Glomerular visceral epithelial cell (primary cell): Measurements from ENCODE around the gene ANKH.
A peak's percentile ranks its signal among the peaks of the same experiment; 100 is the strongest.

ENCODE experiments used
- DNase-seq: peaks from one replicate; pipeline ENCODE4 v3.0.0-alpha.2; 2016; ENCODE audit errors: extremely low spot score

The ANKH gene

DNA sequence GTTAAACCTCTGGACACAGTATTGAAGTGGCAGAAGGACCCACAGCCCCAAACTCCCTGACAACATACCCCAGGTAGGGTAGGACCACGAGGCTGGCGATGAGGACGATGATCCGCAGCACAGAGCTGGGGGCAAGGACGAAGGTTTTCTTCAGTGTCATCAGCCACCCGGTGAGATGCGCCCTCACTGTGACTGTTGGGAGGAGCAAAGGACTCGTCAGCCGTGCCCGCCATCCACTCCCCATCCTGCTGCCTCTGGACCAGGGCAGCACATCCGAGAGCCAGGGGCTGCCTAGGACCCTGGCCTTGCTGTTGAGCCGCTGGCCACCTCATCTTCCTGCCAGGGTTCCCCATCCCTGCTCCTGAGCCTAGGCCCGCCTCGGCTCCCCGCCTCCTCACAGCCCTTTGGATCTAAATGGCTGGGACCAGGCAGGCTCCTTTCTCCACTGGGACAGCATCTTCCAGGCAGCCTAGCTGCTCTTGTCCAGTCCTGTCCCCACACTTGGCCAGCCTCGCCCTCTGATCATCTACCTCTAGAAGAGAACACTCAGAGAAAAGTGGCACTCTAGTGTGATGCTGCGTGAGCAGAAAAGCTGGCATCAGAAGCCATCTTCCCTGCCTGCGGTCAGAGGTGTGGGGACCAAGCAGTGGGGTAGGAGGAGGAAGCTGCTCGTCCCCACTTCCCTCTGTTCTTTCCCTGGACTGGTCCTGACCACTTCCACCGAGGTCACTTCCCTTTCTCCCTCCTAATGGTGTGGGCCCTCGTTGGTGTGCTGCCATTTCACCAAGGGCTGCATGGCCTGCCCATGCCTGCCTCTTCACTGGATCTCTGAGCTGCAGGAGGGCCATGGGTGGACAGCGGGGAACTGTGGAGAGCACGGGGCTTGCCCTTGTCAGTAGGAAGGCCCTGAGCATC is 157.8 kb downstream of the ANKH start:
- DNase-seq = no peak

DNA sequence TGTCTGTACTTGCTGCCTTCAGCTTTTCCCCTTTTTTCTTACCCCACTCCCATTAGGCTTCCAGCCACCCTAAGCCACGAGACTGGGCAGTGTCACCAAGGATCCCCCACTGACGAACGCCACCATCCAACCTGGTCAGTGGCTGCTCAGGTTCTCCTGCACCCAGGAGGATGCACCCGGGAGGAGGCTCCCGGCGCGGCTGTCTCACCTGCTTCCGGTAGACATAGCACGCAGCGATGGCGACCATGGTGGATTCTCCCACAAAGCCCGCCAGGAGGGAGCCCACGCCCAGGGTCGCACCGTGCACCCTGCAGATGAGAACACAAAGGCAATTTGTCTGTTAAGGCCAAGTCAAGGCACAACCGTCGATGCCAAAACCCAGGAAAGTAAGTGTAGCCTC is 158.9 kb downstream of the ANKH start:
- no peak for DNase-seq

DNA sequence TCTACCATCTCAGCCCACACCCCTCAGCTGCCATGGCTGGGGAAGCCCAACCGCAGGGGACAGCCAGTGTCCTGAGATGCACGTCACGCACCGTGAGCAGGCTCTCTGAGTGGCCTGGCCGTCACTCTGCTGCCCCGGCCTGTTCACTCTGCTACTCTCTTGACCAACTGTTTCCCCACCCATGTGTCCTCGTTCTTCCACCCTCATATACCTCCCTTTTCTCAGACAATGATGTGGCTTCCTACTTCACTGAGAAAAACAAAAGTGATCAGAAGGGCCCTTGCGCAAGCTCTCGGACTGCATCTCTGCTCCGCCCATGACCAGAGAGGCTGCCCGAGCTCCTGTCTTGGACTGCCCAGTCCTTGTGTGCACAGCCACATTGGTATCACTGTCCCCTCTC is 159.4 kb downstream of the ANKH start:
- DNase-seq = no peak

DNA sequence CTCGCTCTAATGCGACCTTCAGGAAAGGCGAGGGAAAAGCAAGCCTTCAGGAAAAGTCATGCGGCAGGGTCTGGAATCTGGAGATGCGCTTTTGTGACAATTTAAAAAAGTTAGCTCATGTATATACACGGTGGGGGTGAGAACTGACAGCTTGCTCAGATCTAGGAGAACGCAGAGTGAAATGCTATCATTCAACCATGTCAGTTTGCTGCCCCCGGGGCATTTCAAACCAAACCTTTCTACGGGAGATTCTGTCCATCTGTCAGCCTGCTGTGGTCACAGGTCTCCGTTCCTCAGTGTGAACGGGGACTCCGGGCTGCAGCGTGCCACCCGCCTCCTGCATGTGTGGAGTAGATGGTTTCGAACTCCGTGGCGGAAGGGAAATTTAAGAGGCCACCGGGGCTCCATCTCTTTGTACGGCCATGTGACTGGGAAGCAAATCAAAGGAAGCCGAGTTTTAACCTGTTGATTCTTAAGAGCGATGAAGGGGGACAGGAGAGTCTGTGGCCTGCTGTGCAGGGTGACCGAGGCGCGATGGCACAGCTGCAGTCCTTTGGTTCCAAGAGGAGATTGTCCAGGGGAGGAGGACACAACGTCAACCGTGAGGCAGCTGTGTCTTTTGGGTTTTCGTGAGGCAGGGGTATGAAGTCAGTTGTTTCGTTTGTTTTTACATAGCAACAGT is 161.1 kb downstream of the ANKH start:
- no peak for DNase-seq

DNA sequence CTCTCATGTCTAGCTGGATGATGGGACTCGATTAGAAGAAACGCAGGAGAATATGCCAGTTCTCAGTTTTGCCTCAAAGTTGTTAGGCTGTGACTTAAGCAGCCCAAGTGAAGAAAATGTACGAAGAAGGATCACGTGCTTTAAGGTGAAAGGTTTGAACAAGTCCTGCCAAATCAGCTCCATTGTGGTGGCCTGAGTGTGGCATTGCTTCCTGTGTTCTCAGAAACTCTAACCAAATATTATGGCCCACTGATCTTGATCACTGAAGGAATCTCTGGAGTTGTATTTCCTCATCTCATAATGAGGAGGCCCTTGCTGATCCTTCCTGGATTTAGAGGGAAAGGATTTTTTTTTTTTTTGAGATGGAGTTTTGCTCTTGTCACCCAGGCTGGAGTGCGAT is 163.0 kb downstream of the ANKH start:
- no peak for DNase-seq

DNA sequence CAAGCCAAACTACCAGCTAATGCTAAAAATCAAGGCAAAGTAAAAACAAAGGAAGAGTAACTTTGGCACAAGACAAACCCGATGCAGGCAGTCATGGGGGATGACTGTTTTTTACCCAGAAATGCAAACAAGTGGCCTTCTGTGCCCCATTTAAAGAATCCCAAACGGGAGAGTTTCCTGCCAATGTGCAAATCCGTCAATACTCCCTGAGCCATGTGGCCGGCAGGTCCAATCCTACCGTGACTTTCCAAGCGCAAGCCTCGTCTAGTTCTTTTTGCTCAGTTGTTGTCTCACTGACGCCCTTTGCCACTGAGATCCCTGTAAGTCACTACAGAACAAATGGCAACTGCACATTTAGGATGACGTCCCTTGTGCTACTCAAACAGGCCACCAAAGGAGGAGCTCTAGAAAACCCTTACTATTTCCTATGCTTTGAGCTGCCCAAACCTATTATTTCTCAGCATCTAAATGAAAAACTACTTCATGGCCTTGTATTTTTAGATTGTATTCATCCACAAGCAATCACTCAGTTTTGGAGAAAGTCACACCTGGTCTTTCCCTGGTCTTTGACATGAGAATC is 163.7 kb downstream of the ANKH start:
- DNase-seq = no peak

DNA sequence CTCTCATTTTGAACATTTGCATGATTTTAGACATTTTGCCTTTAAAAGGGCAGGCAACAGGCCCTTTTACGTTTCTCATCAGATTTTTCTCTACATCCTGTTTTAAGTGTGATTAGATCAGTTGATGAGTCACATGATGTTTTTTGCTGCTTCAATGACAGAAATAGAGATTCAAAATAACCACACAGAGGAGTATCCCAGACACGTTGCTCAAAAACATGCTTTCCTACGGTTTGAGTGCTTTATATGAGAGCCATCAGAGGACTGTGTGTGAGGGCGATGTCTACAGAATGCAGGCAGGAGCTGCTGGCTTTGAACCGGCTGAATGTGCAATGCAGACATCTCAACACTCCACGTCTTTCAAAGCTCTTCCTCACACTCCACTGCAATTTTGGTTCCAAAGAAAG is 165.0 kb downstream of the ANKH start:
- DNase-seq = no peak

DNA sequence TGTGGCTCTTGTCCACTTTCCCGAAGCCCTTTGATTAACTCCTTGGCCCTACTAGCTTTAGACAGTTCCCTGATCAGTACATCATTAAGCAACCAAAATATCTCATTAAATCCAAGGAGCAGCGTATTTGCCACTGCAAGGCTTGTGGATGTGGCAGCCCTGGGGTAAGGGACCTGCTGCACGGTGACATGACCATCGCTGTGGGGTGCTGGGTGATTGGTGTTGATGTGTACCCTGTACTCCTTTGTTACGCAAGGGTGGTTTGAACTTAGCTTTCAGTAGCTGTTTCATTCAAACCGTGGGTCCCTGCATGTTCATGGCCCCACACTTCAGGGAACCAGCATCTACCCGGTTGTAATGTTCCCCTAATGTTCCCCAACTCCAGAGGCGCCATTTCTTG is 166.0 kb downstream of the ANKH start:
- no peak for DNase-seq

DNA sequence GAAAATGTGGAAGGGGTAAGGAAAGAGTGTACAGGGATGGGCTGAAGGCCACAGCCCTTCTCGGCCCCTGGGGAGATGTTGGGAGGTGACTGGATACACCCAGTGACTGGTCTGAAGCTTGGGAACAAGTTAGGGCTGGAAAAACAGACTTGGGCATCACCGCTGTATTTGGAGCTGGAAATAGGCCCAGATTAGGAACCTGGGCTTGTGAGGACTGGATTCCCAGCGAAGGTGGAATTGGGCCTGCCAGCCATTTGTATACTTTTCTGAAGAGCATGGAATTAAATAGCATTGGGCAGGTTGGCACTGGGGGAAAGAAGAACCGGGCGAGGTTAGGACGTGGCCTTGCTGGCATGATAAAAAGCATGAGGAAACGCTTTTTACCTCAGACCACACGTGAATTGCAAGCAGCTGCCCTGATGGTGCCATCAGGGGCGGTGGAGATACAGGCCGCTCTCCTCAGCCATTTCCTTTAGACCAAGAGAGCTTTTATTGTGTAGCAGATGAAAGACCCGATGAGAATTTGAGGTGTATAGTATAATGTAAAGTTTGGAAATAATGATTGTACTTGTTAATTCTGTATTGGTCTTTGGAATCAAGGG is 169.2 kb downstream of the ANKH start:
- DNase-seq = no peak

DNA sequence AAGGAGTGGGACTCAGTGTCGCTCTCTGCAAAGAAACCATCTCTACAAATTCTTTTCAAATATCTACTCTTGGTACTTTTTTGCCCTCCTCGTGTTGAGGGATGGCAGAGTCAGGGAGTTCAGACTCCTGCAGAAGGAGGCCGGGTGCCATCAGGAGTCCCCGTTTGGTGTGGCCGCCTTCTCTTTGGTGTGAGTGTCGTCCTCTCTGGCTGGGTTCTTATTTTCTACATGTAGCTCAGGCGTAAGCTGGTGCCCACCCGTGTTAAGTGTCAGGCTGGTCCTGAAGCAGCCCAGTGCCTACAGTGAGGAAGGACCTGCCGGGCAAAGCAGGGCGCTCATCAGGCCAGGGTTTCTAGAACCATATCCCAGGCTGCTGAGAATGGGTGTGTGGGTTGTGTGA is 170.0 kb downstream of the ANKH start:
- DNase-seq = no peak

DNA sequence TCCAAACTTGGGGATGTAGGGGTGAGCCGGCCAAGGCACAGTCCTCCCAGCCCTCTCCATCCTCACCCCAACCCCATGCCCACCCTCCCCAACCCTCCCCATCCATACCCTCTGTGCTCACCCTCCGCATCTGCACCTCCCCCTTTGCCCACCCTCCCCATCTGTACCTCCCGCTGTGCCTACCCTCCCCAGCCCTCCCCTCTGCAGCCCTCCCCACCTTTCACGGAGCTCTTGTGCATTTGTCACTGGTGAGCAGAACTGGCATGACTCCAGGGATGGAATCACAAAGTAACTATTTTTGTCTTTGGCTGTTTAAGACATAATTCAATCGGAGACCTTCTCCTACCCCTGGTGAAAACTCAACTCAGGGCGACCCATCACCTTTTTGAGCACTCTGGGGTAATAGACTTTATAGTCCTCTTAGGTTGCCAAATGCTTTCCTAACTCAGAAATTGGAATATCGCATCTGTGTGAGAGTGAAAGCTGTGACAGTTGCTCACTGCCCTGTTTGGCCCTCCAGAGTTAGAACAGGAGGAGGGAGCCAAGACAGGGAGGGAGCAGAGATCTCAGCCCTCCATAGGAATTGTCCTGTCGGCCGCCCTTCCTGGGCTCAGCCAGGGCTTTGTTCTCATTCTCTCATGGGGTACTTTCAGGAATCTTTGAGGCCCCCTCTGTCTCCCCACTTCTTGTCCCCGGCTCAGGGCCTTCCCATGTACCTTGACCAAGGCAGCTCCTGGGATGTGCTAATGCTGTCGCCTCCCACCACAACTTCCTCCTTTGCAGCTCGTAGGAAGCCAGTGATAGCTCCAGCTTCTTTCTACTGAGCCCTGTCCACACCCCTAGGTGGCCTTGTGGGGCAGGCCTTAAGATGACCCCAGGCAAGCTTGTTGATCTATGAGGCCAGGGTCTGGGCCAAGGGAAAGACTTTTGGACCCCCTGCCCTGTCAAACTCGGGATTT is 170.8 kb downstream of the ANKH start:
- no peak for DNase-seq

DNA sequence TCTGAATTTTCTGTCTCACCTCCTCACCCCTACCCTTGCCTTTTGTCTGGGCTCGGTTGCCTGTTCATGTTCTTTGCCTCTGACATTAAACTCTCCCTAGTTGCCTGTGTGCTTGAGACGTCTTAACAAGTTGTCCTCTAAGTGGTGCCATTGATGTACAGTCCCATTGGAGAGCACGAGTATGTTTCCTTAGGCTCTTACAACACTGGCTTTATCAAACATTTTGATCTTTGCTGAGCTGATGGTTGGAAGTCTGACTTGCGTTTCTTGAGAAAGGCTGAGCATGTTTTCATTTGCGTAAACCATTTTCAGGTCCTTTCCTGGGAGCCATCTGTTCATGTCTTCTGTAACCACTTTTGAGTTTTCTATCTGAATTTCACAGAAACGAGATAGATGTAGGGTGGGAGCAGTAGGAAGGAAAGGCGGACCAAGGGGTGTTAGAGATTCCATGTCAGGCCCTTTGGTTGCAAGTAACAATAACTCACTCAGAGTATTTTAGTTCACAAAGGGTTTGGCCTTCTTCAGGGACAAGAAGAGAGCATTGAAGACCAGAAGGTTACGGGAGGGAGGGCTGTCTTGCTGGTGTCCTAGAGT is 171.7 kb downstream of the ANKH start:
- DNase-seq = no peak

DNA sequence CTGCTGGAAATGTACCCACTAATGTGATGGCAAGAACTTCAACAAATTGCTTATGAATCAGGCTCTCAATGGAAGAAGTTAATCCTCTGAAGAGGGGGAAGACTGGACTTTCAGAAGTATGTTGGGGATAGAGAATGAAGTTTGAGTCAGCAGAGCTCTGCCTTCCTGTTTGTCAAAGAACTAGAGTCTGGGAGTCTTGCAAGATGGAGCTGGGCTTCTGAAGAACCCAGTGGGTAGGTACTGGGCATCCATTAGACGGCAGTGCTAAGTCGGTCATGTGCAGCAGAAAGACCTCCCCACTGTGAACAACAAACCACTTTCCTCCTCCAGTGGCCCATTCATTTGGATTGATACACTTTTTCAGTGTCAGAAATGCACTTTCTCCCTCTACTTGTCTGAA is 172.4 kb downstream of the ANKH start:
- DNase-seq = no peak

DNA sequence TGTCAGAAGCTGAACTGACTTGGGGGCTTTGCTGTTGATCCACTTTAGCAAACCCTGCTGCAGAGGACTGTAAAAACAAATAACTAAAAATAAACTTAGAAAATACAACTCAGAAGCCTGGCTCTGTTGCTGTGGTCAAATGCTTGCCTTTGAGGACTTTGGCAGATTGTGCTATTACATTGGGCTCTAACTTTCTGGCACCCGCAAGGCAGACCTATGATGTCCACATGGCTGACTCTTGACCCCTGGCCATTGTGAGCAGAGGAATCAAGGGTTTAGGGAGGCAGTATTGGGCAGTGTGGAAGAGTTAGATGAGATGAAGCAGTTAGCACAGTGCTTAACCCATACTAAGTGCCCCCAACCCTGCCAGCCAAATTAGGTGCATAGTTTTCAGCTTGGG is 173.1 kb downstream of the ANKH start:
- DNase-seq = no peak

DNA sequence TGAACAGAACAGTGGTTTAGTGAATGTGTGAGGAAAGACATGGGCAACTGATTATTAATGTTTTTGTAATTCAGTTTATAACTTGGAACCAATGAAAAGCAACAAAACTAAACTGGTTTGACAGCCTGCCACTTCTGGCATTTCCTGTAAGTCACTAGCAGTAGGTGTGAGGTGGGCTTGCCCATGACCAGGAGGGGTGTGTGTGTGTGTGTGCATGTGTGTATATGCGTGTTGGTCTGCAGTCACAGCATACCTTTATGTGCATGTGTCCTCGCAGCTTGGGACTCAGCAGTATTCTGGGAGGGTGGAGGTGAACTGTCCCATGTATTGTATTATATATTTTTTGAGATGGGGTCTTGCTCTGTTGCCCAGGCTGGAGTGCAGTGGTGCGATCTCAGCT is 174.7 kb downstream of the ANKH start:
- DNase-seq = no peak

DNA sequence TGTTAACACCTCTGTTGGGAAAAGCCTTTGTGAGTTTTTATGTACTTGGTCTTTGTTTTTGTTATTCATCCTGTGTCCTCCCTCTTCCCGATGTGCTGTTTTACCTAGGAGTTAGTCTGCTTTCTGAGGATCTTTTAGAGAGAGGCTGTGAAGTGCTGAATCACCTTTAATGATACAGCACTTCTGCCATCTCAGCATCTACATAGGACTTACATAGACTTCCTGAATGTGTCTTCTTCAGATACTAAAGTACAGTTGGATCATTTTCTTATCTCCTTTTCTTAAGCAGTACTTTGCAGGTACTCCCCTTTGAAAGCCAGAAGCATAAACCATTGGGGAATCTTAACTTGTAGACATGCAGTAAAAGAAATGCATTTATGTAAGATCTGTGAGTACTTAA is 175.5 kb downstream of the ANKH start:
- no peak for DNase-seq

DNA sequence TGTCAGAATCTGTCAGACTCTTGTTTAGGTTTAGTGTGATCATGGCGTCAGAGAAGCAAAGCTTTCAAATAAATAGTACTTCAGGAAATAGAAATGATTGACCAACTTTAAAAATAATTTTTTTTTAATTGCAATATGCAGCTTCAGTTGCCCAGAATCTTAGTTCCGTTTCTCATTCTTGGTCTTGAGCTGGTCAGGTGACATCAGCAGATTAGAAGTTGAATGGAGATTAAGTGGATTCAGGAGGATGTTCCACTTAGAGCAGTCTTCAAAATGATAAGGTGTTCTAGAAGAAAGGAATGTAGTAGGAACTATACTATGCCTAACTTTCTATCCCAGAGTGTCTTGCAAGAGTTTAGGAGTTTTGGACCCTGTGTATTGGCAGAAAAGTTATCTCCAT is 176.4 kb downstream of the ANKH start:
- DNase-seq = no peak

DNA sequence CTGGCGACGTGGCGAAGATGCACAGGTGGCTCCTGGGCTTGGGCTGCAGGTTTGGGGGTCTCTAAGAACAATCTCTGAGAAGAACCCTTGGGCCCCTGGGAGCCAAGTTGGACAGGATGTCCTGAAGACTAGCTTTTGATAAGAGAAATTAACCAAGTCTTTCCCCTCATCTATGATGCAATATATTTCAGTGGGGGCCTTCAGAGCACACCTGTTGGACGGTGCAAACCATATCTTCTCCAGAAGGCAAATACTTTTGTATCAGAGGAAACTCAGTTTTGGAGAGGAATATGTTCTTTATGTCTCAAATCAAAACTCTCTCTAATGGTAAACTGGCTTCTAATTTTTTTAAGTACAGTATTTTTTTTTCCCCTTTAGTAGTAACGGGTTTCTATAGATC is 178.5 kb downstream of the ANKH start:
- no peak for DNase-seq

DNA sequence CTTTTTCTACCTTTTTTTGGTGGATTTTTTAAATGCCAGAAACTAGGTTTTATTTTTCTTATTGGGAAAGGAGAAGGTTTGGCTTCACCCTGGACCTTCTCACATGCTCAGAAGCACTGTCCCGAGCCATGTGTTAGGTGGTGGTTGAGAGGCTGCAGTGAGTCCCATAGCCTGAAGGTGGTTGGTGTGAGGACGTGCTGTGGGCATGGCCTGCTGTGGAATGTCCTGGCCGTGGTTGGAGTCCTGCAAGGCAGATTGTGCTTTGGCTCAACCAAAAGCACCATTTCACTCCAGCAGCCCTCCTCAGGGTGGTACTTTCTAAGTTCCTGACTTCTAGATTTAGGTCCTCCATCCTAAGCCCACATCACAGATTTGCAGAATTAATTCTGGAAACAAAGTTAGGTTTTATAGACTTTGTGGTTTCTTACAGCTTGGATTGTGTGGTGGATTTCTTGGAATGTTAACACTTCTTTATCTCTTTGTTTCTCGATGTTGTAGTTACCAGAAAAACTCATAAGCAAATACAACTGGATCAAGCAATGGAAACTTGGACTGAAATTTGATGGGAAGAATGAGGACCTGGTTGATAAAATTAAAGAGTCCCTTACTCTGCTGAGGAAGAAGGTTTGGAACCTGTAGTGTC is 184.4 kb downstream of the ANKH start:
- no peak for DNase-seq

DNA sequence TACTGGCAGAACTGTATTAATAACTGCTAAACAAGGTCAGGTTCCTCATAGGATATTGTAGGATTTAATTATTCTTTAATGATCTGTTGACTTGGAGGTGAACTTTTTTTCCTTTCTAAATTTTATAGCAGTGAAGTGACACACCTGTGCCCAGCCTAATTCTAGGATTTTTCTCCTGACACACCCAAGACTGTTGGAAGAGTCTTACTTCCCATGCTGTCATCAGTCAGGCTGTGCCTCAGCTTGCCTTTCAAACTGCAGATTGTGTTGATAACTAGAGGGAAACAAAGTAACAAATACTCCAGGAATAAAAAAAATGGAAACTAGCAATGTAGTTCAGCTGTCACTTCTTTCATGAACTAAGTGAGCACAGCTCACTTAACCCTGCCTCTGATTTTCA is 185.1 kb downstream of the ANKH start:
- DNase-seq = no peak

DNA sequence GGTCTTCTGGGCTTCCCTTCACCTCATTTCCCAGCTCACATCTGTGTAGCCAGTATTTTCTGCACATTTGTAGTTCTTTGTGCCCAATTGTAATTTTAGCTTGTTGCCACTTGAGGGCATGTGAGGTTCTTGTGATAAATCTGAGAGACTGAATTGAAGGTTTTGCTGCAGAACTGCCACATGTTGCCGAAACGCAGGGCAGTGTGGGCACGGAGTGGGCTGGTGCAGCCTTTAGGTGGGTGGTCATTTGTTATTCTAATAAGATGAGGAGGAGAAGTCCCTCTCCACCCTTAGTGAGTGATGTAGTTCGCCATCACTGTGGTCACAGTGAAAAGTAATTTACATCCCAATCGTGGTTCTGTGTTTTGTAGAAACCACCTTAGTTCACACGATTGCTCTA is 185.8 kb downstream of the ANKH start:
- peak; percentile 49 for DNase-seq
